Measurements from ENCODE around the gene SYNGR1. TPM values are rescaled to one million over a fixed set of nuclear protein-coding genes. Genes with fewer than 3 reads are reported as not detected.
"Not testable (repeated sequence)": the region's sequence is repeated elsewhere in the genome, so short reads cannot be mapped to it uniquely, and the experiment has no call there.

Gene SYNGR1
- total RNA-seq, 1 donor from 2014 or later: 50.1 TPM

DNA sequence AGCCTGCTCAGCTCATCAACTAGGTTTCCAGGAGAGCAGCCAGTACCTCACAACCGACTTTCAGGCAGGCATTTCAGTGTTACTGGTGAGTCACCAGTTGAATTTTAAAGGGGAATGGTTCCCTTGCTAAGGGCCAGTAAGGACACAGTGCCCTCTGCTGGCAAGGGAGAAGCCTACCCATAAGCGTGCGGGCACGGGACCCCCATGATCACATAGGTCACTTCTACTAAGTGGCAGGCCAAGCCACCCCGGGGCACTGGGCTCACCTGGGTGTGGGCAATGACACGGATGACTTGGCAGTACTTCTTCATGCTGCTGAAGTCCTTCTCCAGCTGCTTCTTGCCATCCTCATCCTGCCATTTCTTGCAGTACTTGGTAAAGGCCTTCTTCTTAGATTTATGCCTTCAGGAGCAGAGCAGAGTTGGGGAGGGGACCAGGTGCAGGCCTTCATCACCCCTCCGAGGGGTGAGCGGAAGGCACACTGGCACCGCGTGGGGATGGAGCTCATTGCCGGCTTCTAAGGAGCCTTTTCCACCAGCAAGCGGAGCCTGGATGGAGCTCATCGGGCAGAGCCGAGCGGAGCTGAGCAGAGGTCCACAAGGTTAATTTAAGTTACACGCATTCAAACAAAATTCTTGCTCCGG, 33.2 kb upstream of the SYNGR1 start:
- no peak for FAIRE-seq

GRCh38 chr22:39317084-39317774, 32.6 kb upstream of the SYNGR1 start:
- FAIRE-seq: no peak

More for the DNA sequence above, 33.2 kb upstream of the SYNGR1 start:
- peak; percentile 55 to 71 for DNase-seq (ENCODE audit: low spot score in 2 of 2)

DNA sequence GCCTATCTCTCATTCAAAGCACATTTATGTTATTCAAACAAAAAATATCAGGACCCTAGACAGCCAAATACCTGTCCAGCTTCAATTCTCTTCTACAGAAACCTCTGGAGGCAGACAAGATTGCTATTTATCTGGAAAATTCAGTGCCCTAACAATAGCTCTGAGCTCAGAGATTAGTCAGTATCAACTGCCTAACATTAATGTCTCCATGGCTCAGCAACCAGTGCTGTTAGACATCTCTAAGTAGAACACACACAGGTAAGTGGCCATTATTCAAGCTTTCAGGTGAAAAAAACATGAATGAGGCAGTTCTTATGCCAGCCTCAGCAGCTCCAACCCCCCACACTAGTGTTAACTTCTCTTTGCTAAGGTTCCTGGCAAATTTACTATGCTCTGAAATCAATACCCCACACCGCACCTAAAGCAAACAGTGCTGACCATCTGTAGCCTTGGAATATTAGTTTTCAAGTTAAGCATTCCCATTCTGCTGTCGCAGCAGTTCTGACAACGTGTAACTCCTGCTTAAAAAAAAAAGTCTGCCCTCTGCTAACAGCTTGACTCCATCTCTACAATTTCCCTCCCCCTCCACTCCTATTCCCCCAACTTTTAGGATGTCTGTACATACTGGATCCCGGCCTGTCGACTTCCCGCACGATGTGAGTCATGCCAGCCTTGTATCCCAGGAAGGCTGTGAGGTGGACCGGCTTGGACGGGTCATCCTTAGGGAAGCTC, 31.9 kb upstream of the SYNGR1 start:
- no peak for FAIRE-seq
- DNase-seq (ENCODE audit: low spot score in 2 of 2): no peak

More at GRCh38 chr22:39317084-39317774, 32.6 kb upstream of the SYNGR1 start:
- DNase-seq (ENCODE audit: low spot score in 2 of 2): no peak

- DNase-seq (ENCODE audit: low spot score in 2 of 2) (no peak), FAIRE-seq (no peak)
Measured at GRCh38 chr22:39318507-39319283, 31.1 kb upstream of the SYNGR1 start.

DNA sequence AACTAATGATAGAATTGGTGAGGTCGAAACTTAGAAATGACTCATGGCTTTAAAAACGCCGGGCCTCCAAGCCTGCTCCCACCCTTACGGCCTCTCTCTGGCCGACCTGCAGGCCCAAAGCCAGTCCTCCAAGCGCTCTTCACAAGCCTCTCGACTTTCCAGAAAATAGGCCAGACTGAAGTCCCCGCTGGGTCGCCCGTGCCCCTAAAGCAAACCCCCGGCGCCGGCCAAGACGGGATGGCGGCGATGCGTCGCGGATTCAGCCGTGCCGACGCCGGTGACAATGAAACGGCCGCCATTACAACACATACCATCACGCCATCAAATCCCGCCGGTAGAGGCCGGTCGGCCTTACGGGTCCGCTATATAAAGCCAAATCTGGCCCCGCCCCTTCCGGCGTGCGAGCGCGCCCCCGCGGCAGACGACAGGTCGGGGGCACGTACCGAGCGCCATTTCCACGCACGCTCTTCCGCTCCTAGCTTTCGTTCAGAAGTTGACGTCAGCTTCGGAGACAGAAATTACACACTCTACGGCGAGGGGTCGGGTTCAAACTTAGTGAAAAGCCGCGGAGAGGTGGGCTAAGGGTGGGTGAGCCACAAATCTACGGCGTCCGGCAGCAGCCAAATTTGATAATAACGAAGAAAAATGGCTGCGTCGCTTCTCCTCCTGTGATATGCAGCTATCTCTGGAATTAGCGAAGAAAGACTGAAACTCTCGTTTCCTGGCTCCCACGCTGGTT, 30.3 kb upstream of the SYNGR1 start, which contains the start of gene RPL3:
Gene RPL3 (minus strand): TSS at position 340 of the 739 bp plus-strand sequence. CDS start 26 bp downstream, at position 314.
- DNase-seq (ENCODE audit: low spot score in 2 of 2): peak; percentile 86 to 95
- FAIRE-seq: peak; percentile 90

DNA sequence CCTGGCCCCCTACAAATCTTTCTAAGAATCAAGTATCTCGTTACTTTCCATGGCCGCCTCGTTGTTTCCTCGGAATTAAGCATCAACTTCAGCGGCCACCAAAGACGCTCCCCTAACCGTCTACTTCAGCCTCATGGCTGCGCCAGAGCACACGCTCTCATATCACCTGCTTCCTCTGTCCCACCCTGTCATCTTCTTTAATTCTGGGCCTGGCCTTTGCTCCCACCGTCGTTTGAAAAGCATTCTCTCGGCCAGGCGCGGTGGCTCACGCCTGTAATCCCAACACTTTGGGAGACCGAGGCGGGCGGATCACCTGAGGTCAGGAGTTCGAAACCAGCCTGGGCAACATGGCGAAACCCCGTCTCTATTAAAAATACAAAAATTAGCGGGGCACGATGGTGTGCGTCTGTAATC, 29.2 kb upstream of the SYNGR1 start:
- not testable (repeated sequence) for DNase-seq (ENCODE audit: low spot score in 2 of 2); FAIRE-seq

DNA sequence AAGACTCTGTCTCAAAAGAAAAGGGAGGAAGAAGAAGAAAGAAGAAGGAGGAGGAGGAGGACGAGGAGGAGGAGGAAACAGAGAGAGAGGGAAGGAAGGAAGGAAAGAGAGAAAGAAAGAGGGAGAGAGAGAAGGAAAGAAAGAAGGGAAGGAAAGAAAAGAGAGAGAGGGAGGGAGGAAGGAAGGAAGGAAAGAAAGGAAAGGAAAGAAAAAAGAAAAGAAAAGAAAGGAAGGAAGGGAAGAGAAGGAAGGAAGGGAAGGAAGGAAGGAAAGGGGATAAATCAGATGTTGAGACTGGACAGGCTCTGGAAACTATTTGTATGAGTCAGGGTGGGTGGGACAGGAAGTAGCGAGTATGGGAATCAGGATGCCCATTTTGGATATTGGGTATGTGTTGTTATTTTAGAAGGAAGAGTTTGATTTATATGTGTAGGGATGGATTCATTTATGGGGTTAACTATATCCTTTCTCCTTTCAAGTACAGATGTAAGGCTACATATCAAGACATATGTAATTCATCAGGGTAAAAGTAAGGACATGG, 24.3 kb upstream of the SYNGR1 start:
- DNase-seq (ENCODE audit: low spot score in 2 of 2) (no peak), FAIRE-seq (no peak)

GRCh38 chr22:39327995-39328754, 21.6 kb upstream of the SYNGR1 start:
- no peak for DNase-seq (ENCODE audit: low spot score in 2 of 2)
- no peak for FAIRE-seq

DNA sequence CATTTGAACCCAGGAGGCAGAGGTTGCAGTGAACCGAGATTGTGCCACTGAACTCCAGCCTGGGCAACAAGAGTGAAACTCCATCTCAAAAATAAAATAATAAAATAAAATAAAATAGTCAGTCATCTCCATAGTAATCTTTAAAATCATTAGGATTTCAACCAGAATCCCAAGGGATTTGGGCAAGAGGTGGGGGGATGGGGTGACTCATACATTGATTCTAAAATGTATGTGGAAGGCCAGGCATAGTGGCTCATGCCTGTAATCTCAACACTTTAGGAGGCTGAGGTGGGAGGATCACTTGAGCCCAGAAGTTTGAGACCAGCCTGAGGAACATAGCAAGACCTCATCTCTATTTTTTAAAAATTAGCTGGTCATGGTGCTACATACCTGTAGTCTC, 19.2 kb upstream of the SYNGR1 start:
- DNase-seq (ENCODE audit: low spot score in 2 of 2); FAIRE-seq: not testable (repeated sequence)

DNA sequence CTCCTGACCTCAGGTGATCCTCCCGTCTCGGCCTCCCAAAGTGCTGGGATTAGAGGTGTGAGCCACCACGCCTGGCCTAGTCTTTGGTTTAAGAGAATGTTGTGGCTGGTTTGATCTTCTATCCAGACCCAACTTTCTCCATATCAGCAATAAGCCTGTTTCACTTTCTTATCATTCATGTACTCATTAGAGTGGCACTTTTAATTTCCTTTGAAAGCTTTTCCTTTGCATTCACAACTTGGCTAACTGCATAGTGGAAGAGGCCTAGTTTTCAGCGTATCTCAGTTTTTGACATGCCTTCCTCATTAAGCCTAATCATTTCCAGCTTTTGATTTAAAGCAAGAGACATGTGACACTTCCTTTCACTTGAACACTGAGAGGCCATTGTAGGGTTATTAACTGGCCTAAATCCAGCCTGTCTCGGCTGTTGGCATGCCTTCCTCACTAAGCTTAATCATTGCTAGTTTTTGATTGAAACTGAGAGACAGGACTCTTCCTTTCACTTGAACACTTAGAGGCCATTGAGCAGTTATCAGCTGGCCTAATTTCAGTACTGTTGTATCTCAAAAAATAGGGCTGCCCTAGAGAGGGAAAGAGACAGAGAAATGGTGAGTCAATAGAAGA, 17.2 kb upstream of the SYNGR1 start:
- no peak for DNase-seq (ENCODE audit: low spot score in 2 of 2)
- no peak for FAIRE-seq

DNA sequence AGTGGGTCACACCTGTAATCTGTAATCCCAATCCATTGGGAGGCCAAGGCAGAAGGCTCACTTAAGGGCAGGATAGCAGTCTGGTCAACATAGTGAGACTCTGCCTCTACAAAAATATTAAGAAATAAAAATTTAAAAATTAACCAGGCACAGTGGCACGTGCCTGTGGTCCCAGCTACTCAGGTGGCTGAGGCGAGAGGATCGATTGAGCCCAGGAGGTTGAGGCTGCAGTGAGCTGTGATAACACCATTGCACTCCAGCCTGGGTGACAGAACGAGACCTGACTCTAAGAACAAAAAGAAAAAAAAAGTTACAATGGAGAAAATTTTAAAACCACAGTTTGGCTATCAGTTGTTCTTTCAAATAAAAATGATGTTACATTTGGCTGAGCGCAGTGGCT, 13.4 kb upstream of the SYNGR1 start:
- no peak for FAIRE-seq
- no peak for DNase-seq (ENCODE audit: low spot score in 2 of 2)

GRCh38 chr22:39339775-39340174, 10.0 kb upstream of the SYNGR1 start:
- not testable (repeated sequence) for DNase-seq (ENCODE audit: low spot score in 2 of 2); FAIRE-seq

DNA sequence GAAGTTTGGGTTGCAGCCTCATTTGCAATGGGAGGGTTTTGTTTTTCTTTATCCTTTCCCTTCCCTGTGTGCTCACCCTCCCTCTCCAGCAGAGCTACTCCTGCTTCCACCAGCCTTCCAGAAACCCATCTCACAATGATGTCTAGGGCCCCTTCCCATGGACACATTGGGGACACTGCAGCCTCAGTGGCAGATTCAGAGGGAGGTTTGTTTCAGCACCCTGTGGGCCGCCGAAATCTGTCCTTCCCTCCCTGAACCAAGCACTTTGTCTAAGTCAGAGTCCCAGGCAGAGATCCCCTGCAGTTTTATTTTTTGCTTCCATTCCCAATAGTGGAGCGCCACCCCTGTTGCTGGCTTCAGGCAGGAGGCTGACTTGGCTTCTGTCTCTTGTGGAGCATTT, 8.6 kb upstream of the SYNGR1 start:
- FAIRE-seq: no peak
- no peak for DNase-seq (ENCODE audit: low spot score in 2 of 2)

- no peak for FAIRE-seq
Measured at GRCh38 chr22:39343259-39344045, 6.3 kb upstream of the SYNGR1 start.

DNA sequence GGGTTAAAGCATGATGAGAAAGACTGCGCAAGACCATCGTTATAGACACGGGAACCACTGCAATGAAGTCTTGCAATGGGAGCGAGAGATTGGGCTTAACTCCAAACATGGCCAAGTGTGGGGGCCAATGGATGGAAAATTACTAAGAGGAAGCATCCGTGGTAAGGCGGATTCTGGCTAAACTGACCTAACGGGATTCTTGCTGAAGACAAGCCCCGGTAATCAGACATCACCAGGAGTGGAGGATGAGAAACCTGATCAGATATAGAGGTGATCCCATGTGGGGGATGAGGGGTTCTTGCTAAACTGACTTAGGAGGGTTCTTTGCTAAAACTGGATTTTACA, 5.8 kb upstream of the SYNGR1 start:
- FAIRE-seq: no peak

More at GRCh38 chr22:39343259-39344045, 6.3 kb upstream of the SYNGR1 start:
- DNase-seq (ENCODE audit: low spot score in 2 of 2): no peak

DNA sequence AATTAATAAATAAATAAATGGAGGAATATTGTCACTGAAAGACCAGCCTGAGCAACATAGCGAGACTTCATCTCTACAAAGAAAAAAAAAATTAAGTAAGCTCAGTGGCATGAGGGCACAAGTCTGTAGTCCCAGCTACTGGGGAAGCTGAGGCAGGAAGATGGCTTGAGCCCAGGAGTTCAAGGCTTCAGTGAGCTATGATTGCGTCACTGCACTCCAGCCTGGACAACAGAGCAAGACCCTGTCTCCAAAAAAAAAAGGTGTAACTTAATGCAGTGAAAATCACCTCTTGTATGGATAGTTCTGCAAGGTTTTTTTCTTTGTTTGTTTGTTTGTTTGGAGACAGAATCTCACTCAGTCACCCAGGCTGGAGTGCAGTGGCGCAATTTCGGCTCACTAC, 4.6 kb upstream of the SYNGR1 start:
- DNase-seq (ENCODE audit: low spot score in 2 of 2): no peak
- FAIRE-seq: no peak

More for the DNA sequence above, 5.8 kb upstream of the SYNGR1 start:
- no peak for DNase-seq (ENCODE audit: low spot score in 2 of 2)

DNA sequence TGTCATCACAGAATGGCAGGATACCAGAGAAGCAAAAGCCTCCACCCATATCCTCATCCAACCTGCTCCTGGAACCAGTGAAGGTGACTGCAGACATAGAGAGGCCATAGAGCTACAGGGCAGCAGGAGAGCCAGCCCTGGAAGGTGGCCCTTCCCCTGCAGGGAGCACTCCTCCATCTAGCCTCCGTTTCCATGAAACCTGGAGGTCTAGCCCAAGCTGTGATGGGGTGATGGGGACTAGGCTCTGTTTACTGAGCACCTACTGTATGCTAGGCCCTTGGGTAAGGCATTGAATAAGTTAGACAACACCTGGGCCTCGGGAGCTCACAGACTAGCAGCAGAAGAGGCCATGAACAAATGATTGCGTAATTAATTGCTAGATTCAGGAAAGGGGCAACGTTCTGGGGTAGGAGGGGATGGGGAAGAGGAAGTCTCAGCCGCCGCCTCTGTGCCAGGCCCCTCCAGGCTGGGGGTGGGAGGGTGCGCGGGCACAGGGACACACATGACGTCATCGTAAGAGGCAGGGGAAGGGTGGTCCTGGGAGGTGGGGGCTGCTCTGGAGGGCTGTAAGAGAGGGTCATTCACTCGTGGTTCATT, 784 bp upstream of the SYNGR1 start:
- FAIRE-seq (no peak), DNase-seq (ENCODE audit: low spot score in 2 of 2) (no peak)
